ENCODE data around the gene STN1. TPM values are rescaled to one million over a fixed set of nuclear protein-coding genes. Genes with fewer than 3 reads are reported as not detected.

Gene STN1
- total RNA-seq, 1 donor from 2014 or later: 42.3 TPM

- H3K9me3 ChIP-seq: no peaks in the 10 kb centered on the region
- peaks cover 64% of the 10 kb centered on the region for H3K36me3 ChIP-seq
- H3K27me3 ChIP-seq: no peaks in the 10 kb centered on the region
- intact Hi-C loops (cut with DNase I): no loop called here
- no peak for TF ChIP-seq CTCF (IDR thresholded peaks at IDR 0.05)
- no peak overlapping the region for H3K4me3 ChIP-seq
- H3K4me1 ChIP-seq: peaks cover 3% of the 10 kb centered on the region
- ATAC-seq (no peak), DNase-seq (no peak)
- no peak overlapping the region for H3K27ac ChIP-seq
Measured at GRCh38 chr10:103879831-103880230, 38.2 kb downstream of the STN1 start.

DNA sequence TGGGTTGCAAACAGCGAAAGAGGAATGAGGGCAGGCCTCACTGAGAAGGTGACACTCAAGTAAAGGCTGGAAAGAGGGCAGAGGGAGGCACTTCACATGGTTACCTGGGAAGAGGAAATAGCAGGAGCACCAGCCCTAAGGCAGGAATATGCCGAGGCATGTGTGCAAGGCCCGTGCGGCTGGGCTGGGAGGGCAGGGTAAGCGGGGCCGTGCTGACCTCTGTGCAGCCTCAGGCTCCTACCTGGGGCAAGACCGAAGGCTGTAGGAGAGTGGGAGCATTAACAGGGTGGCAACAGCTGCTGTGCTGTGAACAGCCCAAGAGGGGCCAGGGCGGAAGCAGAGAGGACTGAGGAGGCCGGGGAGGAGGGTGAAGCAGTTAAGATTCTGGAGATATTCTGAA, 38.6 kb downstream of the STN1 start:
- H3K36me3 ChIP-seq: peaks cover 64% of the 10 kb centered on the region
- intact Hi-C loops (cut with DNase I): no loop called here
- no peak for TF ChIP-seq CTCF (IDR thresholded peaks at IDR 0.05)
- H3K27me3 ChIP-seq: no peaks in the 10 kb centered on the region
- no peak overlapping the region for H3K27ac ChIP-seq
- peaks cover 1% of the 10 kb centered on the region for H3K4me1 ChIP-seq
- ATAC-seq (no peak), DNase-seq (no peak)
- H3K9me3 ChIP-seq: no peaks in the 10 kb centered on the region
- H3K4me3 ChIP-seq: no peak overlapping the region

GRCh38 chr10:103877861-103878260, 40.1 kb downstream of the STN1 start:
- no peak for ATAC-seq
- Histone ChIP-seq H3K4me3 (no peak overlapping the region), H3K27ac (no peak overlapping the region), H3K36me3 (peaks cover 60% of the 10 kb centered on the region), H3K27me3 (no peaks in the 10 kb centered on the region), H3K4me1 (no peaks in the 10 kb centered on the region), H3K9me3 (no peaks in the 10 kb centered on the region)
- TF ChIP-seq CTCF (IDR thresholded peaks at IDR 0.05): no peak
- intact Hi-C loops (cut with DNase I): no loop called here
- no peak for DNase-seq

GRCh38 chr10:103876155-103876554, 41.8 kb downstream of the STN1 start:
- DNase-seq (no peak), ATAC-seq (no peak)
- H3K36me3 ChIP-seq: peaks cover 43% of the 10 kb centered on the region
- H3K27ac ChIP-seq: no peak overlapping the region
- no peak for TF ChIP-seq CTCF (IDR thresholded peaks at IDR 0.05)
- intact Hi-C loops (cut with DNase I): no loop called here
- no peak overlapping the region for H3K4me3 ChIP-seq
- H3K4me1 ChIP-seq: no peaks in the 10 kb centered on the region
- no peaks in the 10 kb centered on the region for H3K27me3 ChIP-seq
- H3K9me3 ChIP-seq: no peaks in the 10 kb centered on the region

GRCh38 chr10:103874730-103875129, 43.3 kb downstream of the STN1 start:
- Histone ChIP-seq H3K27ac (no peak overlapping the region), H3K4me1 (no peaks in the 10 kb centered on the region), H3K27me3 (no peaks in the 10 kb centered on the region), H3K4me3 (no peak overlapping the region), H3K36me3 (peaks cover 29% of the 10 kb centered on the region), H3K9me3 (no peaks in the 10 kb centered on the region)
- no peak for DNase-seq
- TF ChIP-seq CTCF (IDR thresholded peaks at IDR 0.05): no peak
- ATAC-seq: no peak
- intact Hi-C loops (cut with DNase I): no loop called here

Data from upper lobe of right lung (tissue), 1 donor.